ENCODE results near the gene IMMP2L. TPM values are rescaled to one million over a fixed set of nuclear protein-coding genes. Genes with fewer than 3 reads are reported as not detected.

The IMMP2L gene
- total and polyA plus RNA-seq, 2 of the 13 experiments (the other 11 are each of a cell fraction or from before 2014, with no cell fraction given): 7.8 to 16.9 TPM

GRCh38 chr7:110905773-110906566 is 656.3 kb downstream of the IMMP2L start:
- in situ Hi-C loops (cut with HindIII; ENCODE audit: extremely low pct_ligation_motif_present, low pct_unique_long_range_greater_than_20kb) (no loop called here), intact Hi-C loops (cut with micrococcal nuclease; ENCODE audit: unreplicated experiment) (no loop called here)
- no peaks in the 10 kb centered on the region for H3K27me3 ChIP-seq (ENCODE audit: control insufficient read depth in 1 of 2, insufficient read depth in 2 of 2, low read length in 2 of 2)
- no peak overlapping the region for H3K4me2 ChIP-seq (ENCODE audit: low read depth, low read length)
- BruUV-seq (replicated peaks): no TSS peak
- ATAC-seq (no peak), DNase-seq (ENCODE audit: low spot score) (no peak), FAIRE-seq (no peak)
- no peak overlapping the region for H3K9ac ChIP-seq (ENCODE audit: insufficient read depth, low read depth, low read length)
- CTCF ChIA-PET (ENCODE audit: low intra/inter-chr PET ratio, low total read pairs): no interaction called here
- TF ChIP-seq PLSCR1 (CRISPR knock-in tag; IDR thresholded peaks at IDR 0.05; ENCODE audit: borderline replicate concordance): no peak
- TF ChIP-seq MAFF (IDR thresholded peaks at IDR 0.05; ENCODE audit: low read depth, low read length): 0 out of 2 replicates have a peak, but pooled peaks have one; percentile 21
- no peak for TF ChIP-seq ATF5 (CRISPR knock-in tag; IDR thresholded peaks at IDR 0.05; ENCODE audit: low read depth)
- no peak for TF ChIP-seq KIAA2018 (CRISPR knock-in tag; IDR thresholded peaks at IDR 0.05; ENCODE audit: borderline replicate concordance)
- peak in 1 of 2 experiments; percentile 55; a peak in 2 of 4 replicates for TF ChIP-seq MAFK (conservative IDR thresholded peaks at IDR 0.05 in 1 of 2, IDR thresholded peaks at IDR 0.05 in 1 of 2; ENCODE audit: low read length in 2 of 2)
- no peak overlapping the region for H2AFZ ChIP-seq (ENCODE audit: low read length)
- H4K20me1 ChIP-seq (ENCODE audit: insufficient read depth, low read length): no peaks in the 10 kb centered on the region
- POLR2A ChIA-PET: no interaction called here
- no peak overlapping the region for H3K27ac ChIP-seq (ENCODE audit: extremely low read length, insufficient read depth, low read length)
- no peak overlapping the region for H3K4me3 ChIP-seq (replicated peaks in 1 of 3; ENCODE audit: insufficient read depth in 1 of 3, low read depth in 2 of 3, low read length in 3 of 3)
- no peaks in the 10 kb centered on the region for H3K9me3 ChIP-seq (ENCODE audit: low read length)
- no peaks in the 10 kb centered on the region for H3K36me3 ChIP-seq (replicated peaks in 1 of 2; ENCODE audit: control insufficient read depth in 1 of 2, insufficient read depth in 2 of 2, low read length in 2 of 2)
- H3K4me1 ChIP-seq (ENCODE audit: insufficient read depth, low read length): peaks cover 9% of the 10 kb centered on the region; the same call in 1 of the 2 replicates
- no peaks in the 10 kb centered on the region for H3K79me2 ChIP-seq (ENCODE audit: insufficient read depth, low read length)
- 38% methylated on average over 4 of the region's 4 CpGs for WGBS (ENCODE audit: low lambda C conversion rate)

All from HepG2 (cell line).